ENCODE measurements around the gene BTG3. TPM values are rescaled to one million over a fixed set of nuclear protein-coding genes. Genes with fewer than 3 reads are reported as not detected.
A peak's percentile ranks its signal among the peaks of the same experiment; 100 is the strongest.

The BTG3 gene
- total RNA-seq, 1 experiment from 2014 or later = 57.0 TPM

DNA sequence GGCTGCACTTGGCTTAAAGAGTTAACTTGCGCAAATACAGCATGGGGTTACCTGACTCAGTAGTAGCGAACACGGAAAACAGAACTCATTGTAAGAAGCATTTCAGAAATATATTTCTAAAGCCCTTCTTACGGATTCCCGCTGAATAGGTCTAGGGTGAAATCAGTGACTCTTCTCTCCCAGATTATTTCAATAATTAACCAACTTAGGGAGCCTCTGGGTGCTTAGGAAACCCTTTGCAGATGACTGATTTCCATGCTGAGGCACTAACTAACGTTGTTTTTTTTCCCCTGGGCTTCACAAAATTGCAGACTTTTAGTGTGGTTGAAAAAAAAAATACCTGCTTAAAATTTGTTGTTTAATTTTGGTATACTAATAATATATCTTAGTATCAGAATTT lies 40.3 kb downstream of the BTG3 start:
- intact Hi-C loops (cut with micrococcal nuclease) = no loop called here
- Mint-ChIP-seq H3K4me3 (ENCODE audit: unreplicated experiment) (no peak overlapping the region), H3K4me1 (ENCODE audit: insufficient read depth, unreplicated experiment) (no peaks in the 10 kb centered on the region), H3K9me3 (ENCODE audit: unreplicated experiment) (no peaks in the 10 kb centered on the region), H3K27me3 (ENCODE audit: insufficient read depth, unreplicated experiment) (no peaks in the 10 kb centered on the region), H3K27ac (ENCODE audit: low read depth, unreplicated experiment) (no peak overlapping the region), H3K36me3 (ENCODE audit: insufficient read depth, unreplicated experiment) (no peaks in the 10 kb centered on the region)
- BruUV-seq (replicated peaks) = no TSS peak
- TF ChIP-seq, protein P1, sequence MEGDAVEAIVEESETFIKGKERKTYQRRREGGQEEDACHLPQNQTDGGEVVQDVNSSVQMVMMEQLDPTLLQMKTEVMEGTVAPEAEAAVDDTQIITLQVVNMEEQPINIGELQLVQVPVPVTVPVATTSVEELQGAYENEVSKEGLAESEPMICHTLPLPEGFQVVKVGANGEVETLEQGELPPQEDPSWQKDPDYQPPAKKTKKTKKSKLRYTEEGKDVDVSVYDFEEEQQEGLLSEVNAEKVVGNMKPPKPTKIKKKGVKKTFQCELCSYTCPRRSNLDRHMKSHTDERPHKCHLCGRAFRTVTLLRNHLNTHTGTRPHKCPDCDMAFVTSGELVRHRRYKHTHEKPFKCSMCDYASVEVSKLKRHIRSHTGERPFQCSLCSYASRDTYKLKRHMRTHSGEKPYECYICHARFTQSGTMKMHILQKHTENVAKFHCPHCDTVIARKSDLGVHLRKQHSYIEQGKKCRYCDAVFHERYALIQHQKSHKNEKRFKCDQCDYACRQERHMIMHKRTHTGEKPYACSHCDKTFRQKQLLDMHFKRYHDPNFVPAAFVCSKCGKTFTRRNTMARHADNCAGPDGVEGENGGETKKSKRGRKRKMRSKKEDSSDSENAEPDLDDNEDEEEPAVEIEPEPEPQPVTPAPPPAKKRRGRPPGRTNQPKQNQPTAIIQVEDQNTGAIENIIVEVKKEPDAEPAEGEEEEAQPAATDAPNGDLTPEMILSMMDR (IDR thresholded peaks at IDR 0.05; ENCODE audit: unreplicated experiment) = no peak
- ChIA-PET POLR2A (no interaction called here), CTCF (no interaction called here)
- no peak for DNase-seq (ENCODE audit: unreplicated experiment)

DNA sequence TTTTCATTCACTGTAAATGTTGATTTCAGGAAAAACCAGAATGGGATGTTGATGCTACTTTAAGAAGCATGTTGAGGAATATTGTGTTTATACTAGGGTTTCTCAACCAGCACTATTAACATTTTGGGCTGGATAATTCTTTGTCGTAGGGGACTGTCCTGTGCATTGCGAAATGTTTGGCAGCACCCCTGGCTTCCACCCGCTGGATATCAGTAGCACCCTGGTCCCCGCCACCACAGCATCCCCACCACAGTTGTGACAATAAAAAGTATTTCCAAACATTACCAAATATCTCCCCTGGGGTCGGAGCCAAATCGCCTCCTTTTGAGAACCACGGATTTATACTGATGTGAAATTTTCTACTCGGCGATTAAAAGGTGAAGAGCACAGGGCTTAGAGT lies 41.9 kb downstream of the BTG3 start:
- Mint-ChIP-seq H3K4me1 (ENCODE audit: insufficient read depth, unreplicated experiment) (no peaks in the 10 kb centered on the region), H3K4me3 (ENCODE audit: unreplicated experiment) (no peak overlapping the region), H3K36me3 (ENCODE audit: insufficient read depth, unreplicated experiment) (no peaks in the 10 kb centered on the region), H3K27me3 (ENCODE audit: insufficient read depth, unreplicated experiment) (no peaks in the 10 kb centered on the region), H3K9me3 (ENCODE audit: unreplicated experiment) (no peaks in the 10 kb centered on the region), H3K27ac (ENCODE audit: low read depth, unreplicated experiment) (no peak overlapping the region)
- intact Hi-C loops (cut with micrococcal nuclease) = no loop called here
- ChIA-PET CTCF (no interaction called here), POLR2A (no interaction called here)
- no TSS peak for BruUV-seq (replicated peaks)
- DNase-seq (ENCODE audit: unreplicated experiment) = no peak
- TF ChIP-seq, protein P1 (IDR thresholded peaks at IDR 0.05; ENCODE audit: unreplicated experiment) = no peak

- intact Hi-C loops (cut with micrococcal nuclease) = no loop called here
- Mint-ChIP-seq H3K27me3 (ENCODE audit: insufficient read depth, unreplicated experiment) (no peaks in the 10 kb centered on the region), H3K36me3 (ENCODE audit: insufficient read depth, unreplicated experiment) (peaks cover 7% of the 10 kb centered on the region), H3K4me1 (ENCODE audit: insufficient read depth, unreplicated experiment) (no peaks in the 10 kb centered on the region), H3K4me3 (ENCODE audit: unreplicated experiment) (no peak overlapping the region), H3K27ac (ENCODE audit: low read depth, unreplicated experiment) (no peak overlapping the region), H3K9me3 (ENCODE audit: unreplicated experiment) (no peaks in the 10 kb centered on the region)
- no peak for DNase-seq (ENCODE audit: unreplicated experiment)
- TF ChIP-seq, protein P1 (IDR thresholded peaks at IDR 0.05; ENCODE audit: unreplicated experiment) = no peak
- POLR2A ChIA-PET = interaction anchor here (0.6 kb wide), 1 partner anchor 37 kb away, joined by 4 read pairs; no protein-coding TSS in a partner anchor
- no TSS peak for BruUV-seq (replicated peaks)
- CTCF ChIA-PET = interaction anchor here (0.5 to 1.4 kb wide), 3 partner anchors 153 to 174 kb away, joined by 3 read pairs; no protein-coding TSS in a partner anchor
These were observed 52.2 kb downstream of the BTG3 start for GRCh38 chr21:17560377-17561025.

- BruUV-seq (replicated peaks) = no TSS peak
- peak; percentile 35 for DNase-seq (ENCODE audit: unreplicated experiment)
- no peaks in the 10 kb centered on the region for H3K9me3 Mint-ChIP-seq (ENCODE audit: unreplicated experiment)
- intact Hi-C loops (cut with micrococcal nuclease) = loop anchor here (1.0 kb wide), 1 partner anchor 168 kb away; no protein-coding TSS in a partner anchor
- TF ChIP-seq, protein P1 (IDR thresholded peaks at IDR 0.05; ENCODE audit: unreplicated experiment) = peak; percentile 26
- H3K4me1 Mint-ChIP-seq (ENCODE audit: insufficient read depth, unreplicated experiment) = peaks cover 11% of the 10 kb centered on the region
- H3K36me3 Mint-ChIP-seq (ENCODE audit: insufficient read depth, unreplicated experiment) = peaks cover 10% of the 10 kb centered on the region
- POLR2A ChIA-PET = interaction anchor here (0.6 to 1.2 kb wide), 5 partner anchors 10 to 179 kb away, joined by 3 to 8 read pairs (median 3); no protein-coding TSS in a partner anchor
- CTCF ChIA-PET = interaction anchor here (0.6 to 2.4 kb wide), 30 partner anchors 10 to 536 kb away, joined by 3 to 86 read pairs (median 4); no protein-coding TSS in a partner anchor
- H3K27ac Mint-ChIP-seq (ENCODE audit: low read depth, unreplicated experiment) = no peak overlapping the region
- no peaks in the 10 kb centered on the region for H3K27me3 Mint-ChIP-seq (ENCODE audit: insufficient read depth, unreplicated experiment)
- H3K4me3 Mint-ChIP-seq (ENCODE audit: unreplicated experiment) = no peak overlapping the region
These were observed 57.8 kb downstream of the BTG3 start for GRCh38 chr21:17554679-17555465.

All from MCF 10A (cell line).